K562 (cell line): ENCODE measurements around the gene LLCFC1. TPM values are rescaled to one million over a fixed set of nuclear protein-coding genes. Genes with fewer than 3 reads are reported as not detected.

Experiments
- CUX1 ChIP-seq: fragments of 200-800 bp; sonication (Bioruptor generic); IDR thresholded peaks from 2 replicates; pipeline ENCODE4 v1.6.1; 2016; ENCODE audit warnings: missing genetic modification characterization, missing compliant biosample characterization
- FOS ChIP-seq: IDR thresholded peaks from 3 replicates; pipeline ENCODE4 v1.6.1; 2011; ENCODE audit not compliant: insufficient read length; ENCODE audit errors: extremely low read depth
- NONO ChIP-seq, 2 experiments: fragments of 200-400 bp in 1 of 2; fragments of 450-650 bp in 1 of 2; formaldehyde crosslinking in 1 of 2; IDR thresholded peaks; 2 replicates each; pipeline ENCODE4 v1.6.1; 2017; ENCODE audit warnings: low read depth in 2 of 2, mild to moderate bottlenecking in 2 of 2, moderate library complexity in 2 of 2, low read length in 1 of 2
- NUFIP1 ChIP-seq: fragments of 450-650 bp; IDR thresholded peaks from 2 replicates; pipeline ENCODE4 v1.6.1; 2018; ENCODE audit not compliant: partially characterized antibody
- RBM14 ChIP-seq: fragments of 200-400 bp; formaldehyde crosslinking; IDR thresholded peaks from 2 replicates; pipeline ENCODE4 v1.6.1; 2018; ENCODE audit warnings: low read depth, mild to moderate bottlenecking, low read length, moderate library complexity, borderline replicate concordance; ENCODE audit not compliant: insufficient read depth
- RBM39 ChIP-seq: fragments of 200-400 bp; formaldehyde crosslinking; optimal IDR thresholded peaks from 2 replicates; pipeline ENCODE3; 2018; ENCODE audit warnings: low read depth, low read length
- SPI1 ChIP-seq: IDR thresholded peaks from 2 replicates; pipeline ENCODE4 v1.6.1; 2011; ENCODE audit warnings: low read depth, low read length, control low read depth, borderline replicate concordance
- SREBF2 ChIP-seq: sonication (generic); formaldehyde crosslinking; IDR thresholded peaks from 2 replicates; pipeline ENCODE4 v1.4.0; 2020; ENCODE audit warnings: mild to moderate bottlenecking, missing genetic modification reagents
- ZNF121 ChIP-seq: sonication (generic); formaldehyde crosslinking; conservative IDR thresholded peaks from 2 replicates; pipeline ENCODE4 v1.8.0; 2022; ENCODE audit warnings: missing genetic modification reagents
- ZNF3 ChIP-seq: fragments of 250-450 bp; sonication (Bioruptor Pico); IDR thresholded peaks from 2 replicates; pipeline ENCODE4 v1.5.0; 2021; ENCODE audit warnings: mild to moderate bottlenecking, moderate library complexity
- ZNF324 ChIP-seq: fragments of 250-450 bp; sonication (Bioruptor Pico); IDR thresholded peaks from 2 replicates; pipeline ENCODE4 v1.4.0; 2020; ENCODE audit warnings: mild to moderate bottlenecking
- ZNF354B ChIP-seq: fragments of 250-450 bp; sonication (Bioruptor Pico); IDR thresholded peaks from 2 replicates; pipeline ENCODE4 v1.4.0; 2020
- polyA plus RNA-seq, 8 experiments: library from polyadenylated mRNA; depleted of rRNA in 4 of 8; stranded (reverse) in 5 of 8; unstranded in 3 of 8; fragments of >200 nt; fragmentation: Nextera tagmentation in 2 of 8; fragmentation: Illumina TruSeq in 1 of 8; extraction: Ambion mirVana in 2 of 8; extraction: Trizol in 1 of 8; gene quantifications; 2 replicates each; pipeline versions ENCODE4 v1.2.1 to v1.2.3, GENCODE V29; 2011 to 2014; ENCODE audit warnings: inconsistent platforms in 1 of 8, missing spikeins in 1 of 8
- total RNA-seq, 7 experiments: library from RNA; depleted of rRNA in 6 of 7; stranded (reverse); fragments of >200 nt in 6 of 7; fragmentation: Illumina TruSeq in 2 of 7; extraction: Trizol in 2 of 7; gene quantifications; 2 replicates each; pipeline versions ENCODE4 v1.2.1 to v1.2.3, GENCODE V29; 2011 to 2021; ENCODE audit warnings: low replicate concordance in 1 of 7
- TF ChIP-seq, protein P1 (sequence below): fragments of 250-450 bp; sonication (Bioruptor Pico); IDR thresholded peaks from 2 replicates; pipeline ENCODE4 v1.5.0; 2020; ENCODE audit warnings: mild to moderate bottlenecking
- TF ChIP-seq, protein P2 (sequence below): fragments of 250-450 bp; sonication (Bioruptor Pico); IDR thresholded peaks from 2 replicates; pipeline ENCODE4 v1.8.0; 2021; ENCODE audit warnings: borderline replicate concordance, mild to moderate bottlenecking, moderate library complexity; ENCODE audit not compliant: poor library complexity, severe bottlenecking
- TF ChIP-seq, protein P3 (sequence below): fragments of 450-650 bp; IDR thresholded peaks from one replicate; pipeline ENCODE4 v1.6.1; 2018; ENCODE audit warnings: mild to moderate bottlenecking, moderate library complexity; ENCODE audit not compliant: partially characterized antibody

Gene LLCFC1
- total and polyA plus RNA-seq, 9 of the 15 experiments (the other 6 are each of a cell fraction or from before 2014, with no cell fraction given) = not detected

- TF ChIP-seq, protein P1, sequence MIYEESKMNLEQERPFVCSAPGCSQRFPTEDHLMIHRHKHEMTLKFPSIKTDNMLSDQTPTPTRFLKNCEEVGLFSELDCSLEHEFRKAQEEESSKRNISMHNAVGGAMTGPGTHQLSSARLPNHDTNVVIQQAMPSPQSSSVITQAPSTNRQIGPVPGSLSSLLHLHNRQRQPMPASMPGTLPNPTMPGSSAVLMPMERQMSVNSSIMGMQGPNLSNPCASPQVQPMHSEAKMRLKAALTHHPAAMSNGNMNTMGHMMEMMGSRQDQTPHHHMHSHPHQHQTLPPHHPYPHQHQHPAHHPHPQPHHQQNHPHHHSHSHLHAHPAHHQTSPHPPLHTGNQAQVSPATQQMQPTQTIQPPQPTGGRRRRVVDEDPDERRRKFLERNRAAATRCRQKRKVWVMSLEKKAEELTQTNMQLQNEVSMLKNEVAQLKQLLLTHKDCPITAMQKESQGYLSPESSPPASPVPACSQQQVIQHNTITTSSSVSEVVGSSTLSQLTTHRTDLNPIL (CRISPR knock-in tag) = no peak
- TF ChIP-seq RBM14 = no peak
- peak in 1 of 2 experiments; percentile 87; a peak in 2 of 4 replicates for TF ChIP-seq NONO (IDR thresholded peaks at IDR 0.05; ENCODE audit: low read depth in 2 of 2, low read length in 1 of 2)
- TF ChIP-seq ZNF354B = no peak
- no peak for TF ChIP-seq ZNF121 (CRISPR knock-in tag)
- no peak for TF ChIP-seq CUX1 (CRISPR knock-in tag)
- TF ChIP-seq, protein P2, sequence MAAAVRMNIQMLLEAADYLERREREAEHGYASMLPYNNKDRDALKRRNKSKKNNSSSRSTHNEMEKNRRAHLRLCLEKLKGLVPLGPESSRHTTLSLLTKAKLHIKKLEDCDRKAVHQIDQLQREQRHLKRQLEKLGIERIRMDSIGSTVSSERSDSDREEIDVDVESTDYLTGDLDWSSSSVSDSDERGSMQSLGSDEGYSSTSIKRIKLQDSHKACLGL (CRISPR knock-in tag) = no peak
- TF ChIP-seq FOS = no peak
- no peak for TF ChIP-seq NUFIP1
- TF ChIP-seq SREBF2 (CRISPR knock-in tag) = no peak
- TF ChIP-seq ZNF3 = no peak
- TF ChIP-seq SPI1 = 0 out of 2 replicates have a peak, but pooled peaks have one; percentile 26
- no peak for TF ChIP-seq RBM39
- no peak for TF ChIP-seq ZNF324
- TF ChIP-seq, protein P3, sequence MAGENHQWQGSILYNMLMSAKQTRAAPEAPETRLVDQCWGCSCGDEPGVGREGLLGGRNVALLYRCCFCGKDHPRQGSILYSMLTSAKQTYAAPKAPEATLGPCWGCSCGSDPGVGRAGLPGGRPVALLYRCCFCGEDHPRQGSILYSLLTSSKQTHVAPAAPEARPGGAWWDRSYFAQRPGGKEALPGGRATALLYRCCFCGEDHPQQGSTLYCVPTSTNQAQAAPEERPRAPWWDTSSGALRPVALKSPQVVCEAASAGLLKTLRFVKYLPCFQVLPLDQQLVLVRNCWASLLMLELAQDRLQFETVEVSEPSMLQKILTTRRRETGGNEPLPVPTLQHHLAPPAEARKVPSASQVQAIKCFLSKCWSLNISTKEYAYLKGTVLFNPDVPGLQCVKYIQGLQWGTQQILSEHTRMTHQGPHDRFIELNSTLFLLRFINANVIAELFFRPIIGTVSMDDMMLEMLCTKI = no peak
Observed at GRCh38 chr7:142961973-142962926, 23.0 kb downstream of the LLCFC1 start, which contains the start of gene KEL (continued).
